ENCODE data around the gene CD300H.
"Not testable (repeated sequence)": the region's sequence is repeated elsewhere in the genome, so short reads cannot be mapped to it uniquely, and the experiment has no call there.

The CD300H gene

GRCh38 chr17:74585711-74586110 is 18.4 kb upstream of the CD300H start:
- H3K27me3 ChIP-seq (replicated peaks; ENCODE audit: control insufficient read depth, insufficient read depth, low read length, poor library complexity, severe bottlenecking) = no peaks in the 10 kb centered on the region
- no peak for DNase-seq
- H3K27ac ChIP-seq (ENCODE audit: insufficient read depth, low read length, poor library complexity, severe bottlenecking) = no peak overlapping the region

GRCh38 chr17:74584292-74585060 is 17.2 kb upstream of the CD300H start:
- no peaks in the 10 kb centered on the region for H3K9me3 ChIP-seq (ENCODE audit: control insufficient read depth, low read length)

More at GRCh38 chr17:74585711-74586110, 18.4 kb upstream of the CD300H start:
- Histone ChIP-seq H3K9me3 (ENCODE audit: control insufficient read depth, low read length) (no peaks in the 10 kb centered on the region), H3K4me1 (ENCODE audit: control insufficient read depth, insufficient read depth, low read length, poor library complexity, severe bottlenecking) (no peaks in the 10 kb centered on the region), H3K4me3 (ENCODE audit: insufficient read depth, low read depth, low read length, poor library complexity, severe bottlenecking) (no peak overlapping the region), H3K36me3 (ENCODE audit: control insufficient read depth, insufficient read depth, low read length) (no peaks in the 10 kb centered on the region)

GRCh38 chr17:74582633-74583032 is 15.3 kb upstream of the CD300H start:
- H3K4me3 ChIP-seq (ENCODE audit: insufficient read depth, low read depth, low read length, poor library complexity, severe bottlenecking) = no peak overlapping the region
- no peak overlapping the region for H3K27ac ChIP-seq (ENCODE audit: insufficient read depth, low read length, poor library complexity, severe bottlenecking)
- no peaks in the 10 kb centered on the region for H3K9me3 ChIP-seq (ENCODE audit: control insufficient read depth, low read length)
- H3K4me1 ChIP-seq (ENCODE audit: control insufficient read depth, insufficient read depth, low read length, poor library complexity, severe bottlenecking) = peaks cover 6% of the 10 kb centered on the region
- H3K27me3 ChIP-seq (replicated peaks; ENCODE audit: control insufficient read depth, insufficient read depth, low read length, poor library complexity, severe bottlenecking) = no peaks in the 10 kb centered on the region
- no peaks in the 10 kb centered on the region for H3K36me3 ChIP-seq (ENCODE audit: control insufficient read depth, insufficient read depth, low read length)
- no peak for DNase-seq

More at GRCh38 chr17:74584292-74585060, 17.2 kb upstream of the CD300H start:
- Histone ChIP-seq H3K36me3 (ENCODE audit: control insufficient read depth, insufficient read depth, low read length) (no peaks in the 10 kb centered on the region), H3K27ac (ENCODE audit: insufficient read depth, low read length, poor library complexity, severe bottlenecking) (no peak overlapping the region), H3K4me1 (ENCODE audit: control insufficient read depth, insufficient read depth, low read length, poor library complexity, severe bottlenecking) (peaks cover 6% of the 10 kb centered on the region), H3K27me3 (replicated peaks; ENCODE audit: control insufficient read depth, insufficient read depth, low read length, poor library complexity, severe bottlenecking) (no peaks in the 10 kb centered on the region), H3K4me3 (ENCODE audit: insufficient read depth, low read depth, low read length, poor library complexity, severe bottlenecking) (no peak overlapping the region)
- DNase-seq = no peak

- DNase-seq = no peak
- Histone ChIP-seq H3K36me3 (ENCODE audit: control insufficient read depth, insufficient read depth, low read length) (no peaks in the 10 kb centered on the region), H3K4me3 (ENCODE audit: insufficient read depth, low read depth, low read length, poor library complexity, severe bottlenecking) (no peak overlapping the region), H3K9me3 (ENCODE audit: control insufficient read depth, low read length) (no peaks in the 10 kb centered on the region), H3K27ac (ENCODE audit: insufficient read depth, low read length, poor library complexity, severe bottlenecking) (no peak overlapping the region), H3K27me3 (replicated peaks; ENCODE audit: control insufficient read depth, insufficient read depth, low read length, poor library complexity, severe bottlenecking) (no peaks in the 10 kb centered on the region), H3K4me1 (ENCODE audit: control insufficient read depth, insufficient read depth, low read length, poor library complexity, severe bottlenecking) (peaks cover 6% of the 10 kb centered on the region)
Observed at GRCh38 chr17:74579900-74580299, 12.6 kb upstream of the CD300H start.

GRCh38 chr17:74578979-74579378 is 11.7 kb upstream of the CD300H start:
- Histone ChIP-seq H3K4me1 (ENCODE audit: control insufficient read depth, insufficient read depth, low read length, poor library complexity, severe bottlenecking) (peaks cover 6% of the 10 kb centered on the region), H3K27ac (ENCODE audit: insufficient read depth, low read length, poor library complexity, severe bottlenecking) (no peak overlapping the region), H3K36me3 (ENCODE audit: control insufficient read depth, insufficient read depth, low read length) (no peaks in the 10 kb centered on the region), H3K9me3 (ENCODE audit: control insufficient read depth, low read length) (no peaks in the 10 kb centered on the region), H3K27me3 (replicated peaks; ENCODE audit: control insufficient read depth, insufficient read depth, low read length, poor library complexity, severe bottlenecking) (no peaks in the 10 kb centered on the region), H3K4me3 (ENCODE audit: insufficient read depth, low read depth, low read length, poor library complexity, severe bottlenecking) (no peak overlapping the region)
- DNase-seq = no peak

- no peak overlapping the region for H3K27ac ChIP-seq (ENCODE audit: insufficient read depth, low read length, poor library complexity, severe bottlenecking)
- H3K4me3 ChIP-seq (ENCODE audit: insufficient read depth, low read depth, low read length, poor library complexity, severe bottlenecking) = no peak overlapping the region
- H3K4me1 ChIP-seq (ENCODE audit: control insufficient read depth, insufficient read depth, low read length, poor library complexity, severe bottlenecking) = peaks cover 1% of the 10 kb centered on the region
- no peaks in the 10 kb centered on the region for H3K36me3 ChIP-seq (ENCODE audit: control insufficient read depth, insufficient read depth, low read length)
- DNase-seq = no peak
- H3K27me3 ChIP-seq (replicated peaks; ENCODE audit: control insufficient read depth, insufficient read depth, low read length, poor library complexity, severe bottlenecking) = no peaks in the 10 kb centered on the region
- no peaks in the 10 kb centered on the region for H3K9me3 ChIP-seq (ENCODE audit: control insufficient read depth, low read length)
Observed at GRCh38 chr17:74574489-74575142, 7.3 kb upstream of the CD300H start.

GRCh38 chr17:74573635-74574034 is 6.3 kb upstream of the CD300H start:
- not testable (repeated sequence) for H3K27me3 ChIP-seq (replicated peaks; ENCODE audit: control insufficient read depth, insufficient read depth, low read length, poor library complexity, severe bottlenecking); H3K36me3 ChIP-seq (ENCODE audit: control insufficient read depth, insufficient read depth, low read length); DNase-seq; H3K4me3 ChIP-seq (ENCODE audit: insufficient read depth, low read depth, low read length, poor library complexity, severe bottlenecking); H3K9me3 ChIP-seq (ENCODE audit: control insufficient read depth, low read length); H3K27ac ChIP-seq (ENCODE audit: insufficient read depth, low read length, poor library complexity, severe bottlenecking); H3K4me1 ChIP-seq (ENCODE audit: control insufficient read depth, insufficient read depth, low read length, poor library complexity, severe bottlenecking)

- Histone ChIP-seq H3K4me1 (ENCODE audit: control insufficient read depth, insufficient read depth, low read length, poor library complexity, severe bottlenecking) (no peaks in the 10 kb centered on the region), H3K27me3 (replicated peaks; ENCODE audit: control insufficient read depth, insufficient read depth, low read length, poor library complexity, severe bottlenecking) (no peaks in the 10 kb centered on the region)
- DNase-seq = no peak
Observed at GRCh38 chr17:74573169-74573568, 5.9 kb upstream of the CD300H start.

GRCh38 chr17:74571621-74572270 is 4.4 kb upstream of the CD300H start:
- no peaks in the 10 kb centered on the region for H3K4me1 ChIP-seq (ENCODE audit: control insufficient read depth, insufficient read depth, low read length, poor library complexity, severe bottlenecking)
- H3K4me3 ChIP-seq (ENCODE audit: insufficient read depth, low read depth, low read length, poor library complexity, severe bottlenecking) = no peak overlapping the region
- H3K27me3 ChIP-seq (replicated peaks; ENCODE audit: control insufficient read depth, insufficient read depth, low read length, poor library complexity, severe bottlenecking) = no peaks in the 10 kb centered on the region
- DNase-seq = no peak
- H3K27ac ChIP-seq (ENCODE audit: insufficient read depth, low read length, poor library complexity, severe bottlenecking) = no peak overlapping the region
- H3K36me3 ChIP-seq (ENCODE audit: control insufficient read depth, insufficient read depth, low read length) = no peaks in the 10 kb centered on the region
- no peaks in the 10 kb centered on the region for H3K9me3 ChIP-seq (ENCODE audit: control insufficient read depth, low read length)

More at GRCh38 chr17:74573169-74573568, 5.9 kb upstream of the CD300H start:
- H3K4me3 ChIP-seq (ENCODE audit: insufficient read depth, low read depth, low read length, poor library complexity, severe bottlenecking) = no peak overlapping the region
- H3K9me3 ChIP-seq (ENCODE audit: control insufficient read depth, low read length) = no peaks in the 10 kb centered on the region
- H3K36me3 ChIP-seq (ENCODE audit: control insufficient read depth, insufficient read depth, low read length) = no peaks in the 10 kb centered on the region
- H3K27ac ChIP-seq (ENCODE audit: insufficient read depth, low read length, poor library complexity, severe bottlenecking) = no peak overlapping the region
